ENCODE data around the gene HARBI1. TPM values are rescaled to one million over a fixed set of nuclear protein-coding genes. Genes with fewer than 3 reads are reported as not detected.
A peak's percentile ranks its signal among the peaks of the same experiment; 100 is the strongest.

The HARBI1 gene
- total RNA-seq, 1 experiment from 2014 or later, result 4.8 TPM

- no peak for DNase-seq (ENCODE audit: low read depth)
- in situ Hi-C loops (cut with HindIII; ENCODE audit: low pct_unique_long_range_greater_than_20kb, low sequenced_read_pairs), result no loop called here
These were observed 46.1 kb downstream of the HARBI1 start for GRCh38 chr11:46570790-46571398.

GRCh38 chr11:46565232-46565840 is 51.7 kb downstream of the HARBI1 start:
- in situ Hi-C loops (cut with HindIII; ENCODE audit: low pct_unique_long_range_greater_than_20kb, low sequenced_read_pairs), result no loop called here

GRCh38 chr11:46564459-46564858 is 52.6 kb downstream of the HARBI1 start:
- peak; percentile 7 for DNase-seq (ENCODE audit: low read depth)
- in situ Hi-C loops (cut with HindIII; ENCODE audit: low pct_unique_long_range_greater_than_20kb, low sequenced_read_pairs), result no loop called here

More at GRCh38 chr11:46565232-46565840, 51.7 kb downstream of the HARBI1 start:
- DNase-seq (ENCODE audit: low read depth), result no peak

GRCh38 chr11:46562527-46562926 is 54.5 kb downstream of the HARBI1 start:
- DNase-seq (ENCODE audit: low read depth), result no peak
- in situ Hi-C loops (cut with HindIII; ENCODE audit: low pct_unique_long_range_greater_than_20kb, low sequenced_read_pairs), result no loop called here

GRCh38 chr11:46560300-46560991 is 56.6 kb downstream of the HARBI1 start:
- DNase-seq (ENCODE audit: low read depth), result peak; percentile 27
- in situ Hi-C loops (cut with HindIII; ENCODE audit: low pct_unique_long_range_greater_than_20kb, low sequenced_read_pairs), result no loop called here

- DNase-seq (ENCODE audit: low read depth), result no peak
- in situ Hi-C loops (cut with HindIII; ENCODE audit: low pct_unique_long_range_greater_than_20kb, low sequenced_read_pairs), result no loop called here
These were observed 57.2 kb downstream of the HARBI1 start for GRCh38 chr11:46559815-46560214.

- DNase-seq (ENCODE audit: low read depth), result peak; percentile 82
- in situ Hi-C loops (cut with HindIII; ENCODE audit: low pct_unique_long_range_greater_than_20kb, low sequenced_read_pairs), result no loop called here
These were observed 59.3 kb downstream of the HARBI1 start for GRCh38 chr11:46557684-46558151.

GRCh38 chr11:46555267-46556054 is 61.6 kb downstream of the HARBI1 start:
- in situ Hi-C loops (cut with HindIII; ENCODE audit: low pct_unique_long_range_greater_than_20kb, low sequenced_read_pairs), result no loop called here
- DNase-seq (ENCODE audit: low read depth), result no peak

- peak; percentile 89 for DNase-seq (ENCODE audit: low read depth)
- in situ Hi-C loops (cut with HindIII; ENCODE audit: low pct_unique_long_range_greater_than_20kb, low sequenced_read_pairs), result no loop called here
These were observed 62.5 kb downstream of the HARBI1 start for GRCh38 chr11:46554213-46555147.

- DNase-seq (ENCODE audit: low read depth), result peak; percentile 81
- in situ Hi-C loops (cut with HindIII; ENCODE audit: low pct_unique_long_range_greater_than_20kb, low sequenced_read_pairs), result no loop called here
These were observed 63.2 kb downstream of the HARBI1 start for GRCh38 chr11:46553814-46554212.

Other genes starting within 250 kb of the HARBI1 start
- 155 and 185 TPM in 2 replicates for gene MDK, start 235.6 kb downstream of the HARBI1 start, total RNA-seq (2014; rRNA removed; shearing (Covaris generic); ENCODE audit: low replicate concordance)
- 3.2 TPM in 1 of 2 replicates, not detected in the other for gene CHRM4, start 225.5 kb downstream of the HARBI1 start, total RNA-seq (2014; rRNA removed; shearing (Covaris generic); ENCODE audit: low replicate concordance)
- gene AMBRA1, start 23.2 kb downstream of the HARBI1 start, total RNA-seq (2014; rRNA removed; shearing (Covaris generic); ENCODE audit: low replicate concordance), result 21.0 and 28.1 TPM in 2 replicates
- 24.5 and 43.1 TPM in 2 replicates for gene ATG13, start 326 bp upstream of the HARBI1 start, total RNA-seq (2014; rRNA removed; shearing (Covaris generic); ENCODE audit: low replicate concordance)
- 6.1 and 9.4 TPM in 2 replicates for gene ARHGAP1, start 83.4 kb upstream of the HARBI1 start, total RNA-seq (2014; rRNA removed; shearing (Covaris generic); ENCODE audit: low replicate concordance)
- gene ZNF408, start 83.8 kb upstream of the HARBI1 start, total RNA-seq (2014; rRNA removed; shearing (Covaris generic); ENCODE audit: low replicate concordance), result 12.2 and 21.8 TPM in 2 replicates
- gene F2, start 102.0 kb upstream of the HARBI1 start, total RNA-seq (2014; rRNA removed; shearing (Covaris generic); ENCODE audit: low replicate concordance), result 0.71 TPM in 1 of 2 replicates, not detected in the other
- gene CKAP5, start 229.1 kb upstream of the HARBI1 start, total RNA-seq (2014; rRNA removed; shearing (Covaris generic); ENCODE audit: low replicate concordance), result 24.3 and 24.7 TPM in 2 replicates